ENCODE results near the gene VPS72. TPM values are rescaled to one million over a fixed set of nuclear protein-coding genes. Genes with fewer than 3 reads are reported as not detected.

VPS72 gene
- total RNA-seq, 4 donors from 2014 or later = 4.9 to 26.6 (median 20.1) TPM

- in situ Hi-C loops (cut with MboI; ENCODE audit: low pct_ligation_motif_present in 1 of 4, low pct_unique_long_range_greater_than_20kb in 1 of 4, low sequenced_read_pairs in 3 of 4) (no loop called here), intact Hi-C loops (cut with DNase I; ENCODE audit: low total_unique reads) (no loop called here)
- no peak for TF ChIP-seq POLR2A (IDR thresholded peaks at IDR 0.05)
- no peak for TF ChIP-seq EP300 (IDR thresholded peaks at IDR 0.05; ENCODE audit: low read depth)
- TF ChIP-seq POLR2AphosphoS5 (IDR thresholded peaks at IDR 0.05) = no peak
- TF ChIP-seq CTCF (IDR thresholded peaks at IDR 0.05) = no peak
- no peak for DNase-seq
- Histone ChIP-seq H3K9me3 (no peaks in the 10 kb centered on the region), H3K4me1 (peaks cover 0 to 5% (median 2%) of the 10 kb centered on the region in 4 donors), H3K36me3 (peaks cover 0 to 12% (median 2%) of the 10 kb centered on the region in 4 donors), H3K27me3 (no peaks in the 10 kb centered on the region), H3K4me3 (no peak overlapping the region), H3K27ac (no peak overlapping the region)
- WGBS, 2 donors (ENCODE audit: low coverage in 1 of 2) = 91 to 93% methylated on average over 4 of the region's 4 CpGs
These were observed 32.1 kb upstream of the VPS72 start for GRCh38 chr1:151222130-151222529.

- DNase-seq = no peak
- H3K27me3 ChIP-seq = no peaks in the 10 kb centered on the region
- in situ Hi-C loops (cut with MboI; ENCODE audit: low pct_ligation_motif_present in 1 of 4, low pct_unique_long_range_greater_than_20kb in 1 of 4, low sequenced_read_pairs in 3 of 4) (no loop called here), intact Hi-C loops (cut with DNase I; ENCODE audit: low total_unique reads) (no loop called here)
- peaks cover 0 to 8% (median 2%) of the 10 kb centered on the region in 4 donors for H3K36me3 ChIP-seq
- 90 to 95% methylated on average over 1 of the region's 1 CpG for WGBS, 2 donors (ENCODE audit: low coverage in 1 of 2)
- H3K4me1 ChIP-seq = peaks cover 0 to 5% (median 2%) of the 10 kb centered on the region in 4 donors
- no peak overlapping the region for H3K4me3 ChIP-seq
- H3K9me3 ChIP-seq = no peaks in the 10 kb centered on the region
- no peak overlapping the region for H3K27ac ChIP-seq
- no peak for TF ChIP-seq POLR2A (IDR thresholded peaks at IDR 0.05)
- no peak for TF ChIP-seq POLR2AphosphoS5 (IDR thresholded peaks at IDR 0.05)
- TF ChIP-seq CTCF (IDR thresholded peaks at IDR 0.05) = no peak
- TF ChIP-seq EP300 (IDR thresholded peaks at IDR 0.05; ENCODE audit: low read depth) = no peak
These were observed 31.6 kb upstream of the VPS72 start for GRCh38 chr1:151221616-151222015.

DNA sequence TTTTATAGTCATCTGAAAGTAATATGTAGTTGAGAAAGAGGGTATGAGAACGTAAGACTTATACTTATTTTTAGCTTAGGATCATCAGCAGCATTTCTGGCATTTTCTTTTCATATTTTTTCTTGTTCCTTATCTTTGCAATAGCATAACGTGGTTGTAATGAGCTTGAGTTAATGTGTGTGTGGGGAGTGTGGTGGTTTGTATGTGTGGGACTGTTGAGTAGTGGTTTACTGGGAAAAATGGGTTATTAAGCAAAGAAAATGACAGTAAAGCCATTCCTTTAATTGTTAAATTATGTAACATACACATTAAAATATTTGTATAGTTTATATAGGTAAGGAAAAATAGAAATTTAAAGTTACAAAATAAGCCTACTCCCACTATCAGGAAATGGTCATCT lies 23.6 kb upstream of the VPS72 start:
- Histone ChIP-seq H3K27ac (no peak overlapping the region), H3K36me3 (peaks cover 0 to 7% (median 0%) of the 10 kb centered on the region in 4 donors), H3K9me3 (no peaks in the 10 kb centered on the region), H3K27me3 (no peaks in the 10 kb centered on the region), H3K4me3 (no peak overlapping the region), H3K4me1 (peaks cover 0 to 8% (median 0%) of the 10 kb centered on the region in 4 donors)
- TF ChIP-seq POLR2AphosphoS5 (IDR thresholded peaks at IDR 0.05) (no peak), CTCF (IDR thresholded peaks at IDR 0.05) (no peak), EP300 (IDR thresholded peaks at IDR 0.05; ENCODE audit: low read depth) (no peak)
- in situ Hi-C loops (cut with MboI; ENCODE audit: low pct_ligation_motif_present in 1 of 4, low pct_unique_long_range_greater_than_20kb in 1 of 4, low sequenced_read_pairs in 3 of 4) (no loop called here), intact Hi-C loops (cut with DNase I; ENCODE audit: low total_unique reads) (loop anchor here (5.0 kb wide), 1 partner anchor 1141 kb away; no protein-coding TSS in a partner anchor)
- WGBS, 2 donors (ENCODE audit: low coverage in 1 of 2) = 29 to 42% methylated on average over 2 of the region's 2 CpGs
- no peak for DNase-seq

- Histone ChIP-seq H3K4me3 (no peak overlapping the region), H3K4me1 (peaks cover 0 to 8% (median 0%) of the 10 kb centered on the region in 4 donors), H3K36me3 (peaks cover 0 to 15% (median 1%) of the 10 kb centered on the region in 4 donors), H3K9me3 (no peaks in the 10 kb centered on the region), H3K27ac (no peak overlapping the region), H3K27me3 (no peaks in the 10 kb centered on the region)
- TF ChIP-seq POLR2A (IDR thresholded peaks at IDR 0.05) (no peak), EP300 (IDR thresholded peaks at IDR 0.05; ENCODE audit: low read depth) (no peak), POLR2AphosphoS5 (IDR thresholded peaks at IDR 0.05) (no peak), CTCF (IDR thresholded peaks at IDR 0.05) (no peak)
- no peak for DNase-seq
- in situ Hi-C loops (cut with MboI; ENCODE audit: low pct_ligation_motif_present in 1 of 4, low pct_unique_long_range_greater_than_20kb in 1 of 4, low sequenced_read_pairs in 3 of 4) = no loop called here
- intact Hi-C loops (cut with DNase I; ENCODE audit: low total_unique reads) = loop anchor here (5.0 kb wide), 1 partner anchor 1140 kb away; no protein-coding TSS in a partner anchor
- 77 to 83% methylated on average over 13 to 15 of the region's 15 CpGs for WGBS, 2 donors (ENCODE audit: low coverage in 1 of 2)
These were observed 22.1 kb upstream of the VPS72 start for GRCh38 chr1:151211972-151212705.
